IMR-90 (cell line): ENCODE data around the gene ETNK1. TPM values are rescaled to one million over a fixed set of nuclear protein-coding genes. Genes with fewer than 3 reads are reported as not detected.

Experiments
- ATAC-seq: fragments of 200-7000 bp; cut with Tn5 transposase; 2 replicates; pipeline ENCODE4 v1.9.1; 2020; ENCODE audit warnings: low read depth, mild to moderate bottlenecking, moderate library complexity
- BruUV-seq: library from RNA; stranded (reverse); fragments of 400-500 nt; replicated peaks from 2 replicates; lab custom pipeline; 2021; lab: Mats Ljungman, UMichigan
- CTCF ChIA-PET: fragments of 300-600 bp; formaldehyde crosslinking; extraction: SDS; loops from one replicate; lab custom pipeline; 2021; ENCODE audit warnings: antibody characterized with exemption; lab: Yijun Ruan, JAX
- POLR2A ChIA-PET: fragments of 300-600 bp; sonication (Branson Sonifier 250); formaldehyde crosslinking; loops from one replicate; lab custom pipeline; 2022; ENCODE audit warnings: antibody characterized with exemption; ENCODE audit not compliant: unreplicated experiment; lab: Charles Lee
- DNase-seq: peaks from one replicate; pipeline ENCODE4 v3.0.0; 2013
- H2AFZ ChIP-seq: replicated peaks from 2 replicates; pipeline ENCODE3; 2013; ENCODE audit warnings: low read length, mild to moderate bottlenecking; ENCODE audit not compliant: poor library complexity
- H2AK5ac ChIP-seq: 2 replicates; pipeline ENCODE4 v1.6.1; 2013; ENCODE audit warnings: low read depth, low read length, inconsistent platforms
- H2AK9ac ChIP-seq: replicated peaks from 2 replicates; pipeline ENCODE3; 2013; ENCODE audit warnings: mild to moderate bottlenecking, low read depth, low read length, moderate library complexity; ENCODE audit not compliant: poor library complexity
- H2BK120ac ChIP-seq: 2 replicates; pipeline ENCODE4 v1.6.1; 2013; ENCODE audit warnings: low read depth, low read length, inconsistent platforms
- H2BK15ac ChIP-seq: 3 replicates; pipeline ENCODE4 v1.6.1; 2013; ENCODE audit warnings: low read depth, low read length, inconsistent platforms
- H2BK20ac ChIP-seq: 2 replicates; pipeline ENCODE4 v1.6.1; 2013; ENCODE audit warnings: low read depth, mild to moderate bottlenecking, inconsistent platforms, low read length, moderate library complexity
- H2BK5ac ChIP-seq: 2 replicates; pipeline ENCODE4 v1.6.1; 2013; ENCODE audit warnings: mild to moderate bottlenecking, low read depth, low read length, inconsistent platforms; ENCODE audit not compliant: poor library complexity, severe bottlenecking
- H3K14ac ChIP-seq: replicated peaks from 2 replicates; pipeline ENCODE4 v1.6.1; 2013; ENCODE audit warnings: low read depth, low read length, inconsistent platforms
- H3K18ac ChIP-seq: 2 replicates; pipeline ENCODE4 v1.6.1; 2013; ENCODE audit warnings: low read depth, low read length, control low read depth
- H3K23ac ChIP-seq: 2 replicates; pipeline ENCODE4 v1.6.1; 2013; ENCODE audit warnings: low read depth, low read length, inconsistent platforms
- H3K27ac ChIP-seq: 2 replicates; pipeline ENCODE4 v1.5.1; 2013; ENCODE audit warnings: mild to moderate bottlenecking, control low read depth, low read length; ENCODE audit not compliant: insufficient read depth
- H3K27me3 ChIP-seq: 2 replicates; pipeline ENCODE4 v1.6.1; 2013; ENCODE audit warnings: low read length; ENCODE audit not compliant: control insufficient read depth, insufficient read depth
- H3K36me3 ChIP-seq: 2 replicates; pipeline ENCODE4 v1.6.1; 2013; ENCODE audit warnings: low read length, mixed read lengths; ENCODE audit not compliant: control insufficient read depth, insufficient read depth
- H3K4ac ChIP-seq: 2 replicates; pipeline ENCODE4 v1.6.1; 2013; ENCODE audit warnings: low read depth, low read length, inconsistent platforms
- H3K4me1 ChIP-seq: 2 replicates; pipeline ENCODE4 v1.6.1; 2013; ENCODE audit warnings: low read length, mixed read lengths; ENCODE audit not compliant: control insufficient read depth, insufficient read depth
- H3K4me2 ChIP-seq: 2 replicates; pipeline ENCODE4 v1.6.1; 2013; ENCODE audit warnings: low read depth, mild to moderate bottlenecking, control low read depth, low read length, moderate library complexity
- H3K4me3 ChIP-seq: 2 replicates; pipeline ENCODE4 v1.5.1; 2013; ENCODE audit warnings: low read depth, mild to moderate bottlenecking, control low read depth, low read length, moderate library complexity; ENCODE audit not compliant: insufficient read depth
- H3K56ac ChIP-seq: 2 replicates; pipeline ENCODE4 v1.6.1; 2013; ENCODE audit warnings: low read length, inconsistent platforms; ENCODE audit not compliant: insufficient read depth; ENCODE audit errors: extremely low read depth
- H3K79me1 ChIP-seq, 2 experiments: 2 replicates each; pipeline ENCODE4 v1.6.1; 2013; ENCODE audit warnings: low read length in 2 of 2, inconsistent platforms in 1 of 2, low read depth in 1 of 2
- H3K9ac ChIP-seq: 2 replicates; pipeline ENCODE4 v1.6.1; 2013; ENCODE audit warnings: low read depth, low read length, control low read depth
- H3K9me1 ChIP-seq: 2 replicates; pipeline ENCODE4 v1.6.1; 2013; ENCODE audit warnings: low read length, inconsistent platforms; ENCODE audit not compliant: insufficient read depth
- H3K9me3 ChIP-seq: 2 replicates; pipeline ENCODE4 v1.6.1; 2013; ENCODE audit warnings: low read length; ENCODE audit not compliant: control insufficient read depth, insufficient read depth
- H4K20me1 ChIP-seq: 2 replicates; pipeline ENCODE4 v1.6.1; 2013; ENCODE audit warnings: low read length, inconsistent platforms; ENCODE audit not compliant: insufficient read depth
- H4K5ac ChIP-seq: 2 replicates; pipeline ENCODE4 v1.6.1; 2013; ENCODE audit warnings: mild to moderate bottlenecking, low read depth, low read length, control low read depth
- H4K8ac ChIP-seq, 2 experiments: 2 replicates each; pipeline ENCODE4 v1.6.1; 2013; ENCODE audit warnings: low read depth in 2 of 2, low read length in 2 of 2, control low read depth in 1 of 2, inconsistent platforms in 1 of 2
- H4K91ac ChIP-seq: 2 replicates; pipeline ENCODE4 v1.6.1; 2013; ENCODE audit warnings: low read depth, low read length, inconsistent platforms; ENCODE audit not compliant: insufficient read depth
- BHLHE40 ChIP-seq: fragments of 150-350 bp; IDR thresholded peaks from 2 replicates; pipeline ENCODE4 v1.6.1; 2016; ENCODE audit warnings: mild to moderate bottlenecking, low read depth, low read length
- CEBPB ChIP-seq: IDR thresholded peaks from 2 replicates; pipeline ENCODE4 v1.6.1; 2012; ENCODE audit warnings: low read depth, low read length, improper control_type of control experiment
- FOS ChIP-seq: fragments of 150-350 bp; IDR thresholded peaks from 2 replicates; pipeline ENCODE4 v1.6.1; 2016; ENCODE audit warnings: low read depth, low read length
- MAFK ChIP-seq: IDR thresholded peaks from 2 replicates; pipeline ENCODE4 v1.6.1; 2012; ENCODE audit warnings: low read depth, low read length, improper control_type of control experiment
- MXI1 ChIP-seq: IDR thresholded peaks from 2 replicates; pipeline ENCODE4 v1.6.1; 2012; ENCODE audit warnings: low read depth, mild to moderate bottlenecking, low read length, moderate library complexity, borderline replicate concordance
- NFE2L2 ChIP-seq: fragments of 150-350 bp; IDR thresholded peaks from 2 replicates; pipeline ENCODE4 v1.6.1; 2016; ENCODE audit warnings: low read depth, mild to moderate bottlenecking, low read length
- RAD21 ChIP-seq: IDR thresholded peaks from 2 replicates; pipeline ENCODE4 v1.6.1; 2012; ENCODE audit warnings: low read length, improper control_type of control experiment
- RCOR1 ChIP-seq: IDR thresholded peaks from 2 replicates; pipeline ENCODE4 v1.6.1; 2012; ENCODE audit warnings: mild to moderate bottlenecking, low read length, improper control_type of control experiment; ENCODE audit not compliant: insufficient replicate concordance
- RFX5 ChIP-seq: IDR thresholded peaks from 2 replicates; pipeline ENCODE4 v1.8.0; 2012; ENCODE audit warnings: low read depth, mild to moderate bottlenecking, low read length, moderate library complexity
- SMC3 ChIP-seq: fragments of 150-350 bp; IDR thresholded peaks from 2 replicates; pipeline ENCODE4 v1.6.1; 2016; ENCODE audit warnings: low read depth, mild to moderate bottlenecking, antibody characterized with exemption, low read length, moderate library complexity
- WGBS, 2 experiments: methylation state at CpG; one replicate each; pipeline versions ENCODE4 v1.1.5 to v1.1.7; 2013; ENCODE audit warnings: missing lambda C conversion rate in 2 of 2; ENCODE audit not compliant: insufficient read length in 1 of 2; ENCODE audit errors: extremely low coverage in 2 of 2; 5-methylcytosine and 5-hydroxymethylcytosine counted together
- dilution Hi-C: fragments of 300-500 bp; cut with HindIII; formaldehyde crosslinking; loops from one replicate; pipeline ENCODE4 v1.14.3; 2018; ENCODE audit warnings: low sequenced_read_pairs; ENCODE audit not compliant: unreplicated experiment
- in situ Hi-C: fragments of 300-500 bp; cut with MboI; formaldehyde crosslinking; loops from 3 replicates; pipeline ENCODE4 v1.14.3; 2019; ENCODE audit warnings: low sequenced_read_pairs, inconsistent platforms, mixed read lengths
- intact Hi-C: fragments of 100-400 bp; cut with micrococcal nuclease; formaldehyde crosslinking; loops from 2 replicates; pipeline ENCODE4 v1.10.0; 2022
- polyA plus RNA-seq, 3 experiments: library from polyadenylated mRNA; depleted of rRNA; stranded (reverse); fragments of >200 nt; gene quantifications; 2 replicates each; pipeline ENCODE4 v1.2.3, GENCODE V29; 2012; ENCODE audit warnings: low replicate concordance in 1 of 3
- total RNA-seq: library from RNA; depleted of rRNA; stranded (reverse); fragments of >200 nt; gene quantifications from 2 replicates; pipeline ENCODE4 v1.2.3, GENCODE V29; 2012
- TF ChIP-seq, protein P1 (sequence below): fragments of 150-350 bp; IDR thresholded peaks from 2 replicates; pipeline ENCODE4 v1.6.1; 2016; ENCODE audit warnings: low read depth, mild to moderate bottlenecking, low read length, moderate library complexity, borderline replicate concordance
- TF ChIP-seq, protein P2 (sequence below): conservative IDR thresholded peaks from 2 replicates; pipeline ENCODE4 v1.5.1; 2012; ENCODE audit warnings: mild to moderate bottlenecking, low read depth, low read length, improper control_type of control experiment

The ETNK1 gene
- total and polyA plus RNA-seq, 2 of the 4 experiments (the other 2 are of a cell fraction): 12.8 to 33.3 TPM

DNA sequence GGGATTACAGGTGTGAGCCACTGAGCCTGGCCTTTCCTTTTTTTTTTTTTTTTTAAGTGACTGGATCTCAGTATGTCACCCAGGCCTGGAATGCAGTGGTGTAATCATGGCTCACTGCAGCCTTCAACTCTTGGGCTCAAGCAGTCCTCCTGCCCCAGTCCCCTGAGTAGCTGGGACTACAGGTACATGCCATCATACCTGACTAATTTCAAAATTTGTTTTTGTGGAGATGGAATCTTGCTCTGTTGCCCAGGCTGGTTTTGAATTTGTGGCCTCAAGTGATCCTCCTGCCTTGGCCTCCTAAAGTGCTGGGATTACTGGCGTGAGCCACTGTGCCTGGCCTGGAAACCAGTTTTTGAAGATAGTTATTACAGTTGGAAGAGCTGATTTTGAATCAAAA, 37.4 kb downstream of the ETNK1 start:
- H3K4me2 ChIP-seq: no peak overlapping the region
- no CpG with 5 or more reads among the region's 1 CpG for WGBS, 2 experiments
- no peak overlapping the region for H3K56ac ChIP-seq
- CTCF ChIA-PET: no interaction called here
- H4K8ac ChIP-seq: no peak overlapping the region
- no TSS peak for BruUV-seq
- H2BK120ac ChIP-seq: no peak overlapping the region
- peaks cover 10 to 19% of the 10 kb centered on the region in 2 experiments for H3K79me1 ChIP-seq
- H4K20me1 ChIP-seq: no peaks in the 10 kb centered on the region
- H2AK5ac ChIP-seq: no peak overlapping the region
- H2BK5ac ChIP-seq: no peak overlapping the region
- H2BK15ac ChIP-seq: no peak overlapping the region
- H3K36me3 ChIP-seq: peaks cover 3% of the 10 kb centered on the region; the same call in 1 of the 2 replicates
- H3K4ac ChIP-seq: no peak overlapping the region
- no peaks in the 10 kb centered on the region for H3K9me3 ChIP-seq
- peaks cover 6% of the 10 kb centered on the region for H3K4me1 ChIP-seq
- no peak overlapping the region for H4K91ac ChIP-seq
- no peak overlapping the region for H3K18ac ChIP-seq
- no peak for TF ChIP-seq RAD21
- TF ChIP-seq BHLHE40: no peak
- TF ChIP-seq RFX5: no peak
- TF ChIP-seq RCOR1: no peak
- no peak for TF ChIP-seq CEBPB
- no peak for TF ChIP-seq SMC3
- TF ChIP-seq, protein P1, sequence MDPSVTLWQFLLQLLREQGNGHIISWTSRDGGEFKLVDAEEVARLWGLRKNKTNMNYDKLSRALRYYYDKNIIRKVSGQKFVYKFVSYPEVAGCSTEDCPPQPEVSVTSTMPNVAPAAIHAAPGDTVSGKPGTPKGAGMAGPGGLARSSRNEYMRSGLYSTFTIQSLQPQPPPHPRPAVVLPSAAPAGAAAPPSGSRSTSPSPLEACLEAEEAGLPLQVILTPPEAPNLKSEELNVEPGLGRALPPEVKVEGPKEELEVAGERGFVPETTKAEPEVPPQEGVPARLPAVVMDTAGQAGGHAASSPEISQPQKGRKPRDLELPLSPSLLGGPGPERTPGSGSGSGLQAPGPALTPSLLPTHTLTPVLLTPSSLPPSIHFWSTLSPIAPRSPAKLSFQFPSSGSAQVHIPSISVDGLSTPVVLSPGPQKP: no peak
- TF ChIP-seq MAFK: no peak
- TF ChIP-seq, protein P2, sequence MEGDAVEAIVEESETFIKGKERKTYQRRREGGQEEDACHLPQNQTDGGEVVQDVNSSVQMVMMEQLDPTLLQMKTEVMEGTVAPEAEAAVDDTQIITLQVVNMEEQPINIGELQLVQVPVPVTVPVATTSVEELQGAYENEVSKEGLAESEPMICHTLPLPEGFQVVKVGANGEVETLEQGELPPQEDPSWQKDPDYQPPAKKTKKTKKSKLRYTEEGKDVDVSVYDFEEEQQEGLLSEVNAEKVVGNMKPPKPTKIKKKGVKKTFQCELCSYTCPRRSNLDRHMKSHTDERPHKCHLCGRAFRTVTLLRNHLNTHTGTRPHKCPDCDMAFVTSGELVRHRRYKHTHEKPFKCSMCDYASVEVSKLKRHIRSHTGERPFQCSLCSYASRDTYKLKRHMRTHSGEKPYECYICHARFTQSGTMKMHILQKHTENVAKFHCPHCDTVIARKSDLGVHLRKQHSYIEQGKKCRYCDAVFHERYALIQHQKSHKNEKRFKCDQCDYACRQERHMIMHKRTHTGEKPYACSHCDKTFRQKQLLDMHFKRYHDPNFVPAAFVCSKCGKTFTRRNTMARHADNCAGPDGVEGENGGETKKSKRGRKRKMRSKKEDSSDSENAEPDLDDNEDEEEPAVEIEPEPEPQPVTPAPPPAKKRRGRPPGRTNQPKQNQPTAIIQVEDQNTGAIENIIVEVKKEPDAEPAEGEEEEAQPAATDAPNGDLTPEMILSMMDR: no peak
- TF ChIP-seq NFE2L2: no peak
- no peak for TF ChIP-seq FOS
- no peak for TF ChIP-seq MXI1
- H3K4me3 ChIP-seq: no peak overlapping the region
- no peak overlapping the region for H2AK9ac ChIP-seq
- no peak overlapping the region for H4K5ac ChIP-seq
- intact Hi-C loops: no loop called here
- no peak overlapping the region for H3K14ac ChIP-seq
- POLR2A ChIA-PET: no interaction called here
- no peaks in the 10 kb centered on the region for H3K27me3 ChIP-seq
- dilution Hi-C loops: no loop called here
- no peak overlapping the region for H2AFZ ChIP-seq
- H3K9me1 ChIP-seq: 0 out of 2 replicates have a peak, but pooled peaks cover 3% of the 10 kb centered on the region
- H3K9ac ChIP-seq: no peak overlapping the region
- in situ Hi-C loops: no loop called here
- H2BK20ac ChIP-seq: no peak overlapping the region
- H3K23ac ChIP-seq: no peak overlapping the region
- DNase-seq (no peak), ATAC-seq (no peak)
- H3K27ac ChIP-seq: no peak overlapping the region
